Caco-2 (cell line): ENCODE measurements around the gene TMEM213. TPM values are rescaled to one million over a fixed set of nuclear protein-coding genes. Genes with fewer than 3 reads are reported as not detected.

Source experiments
- BruUV-seq: library from RNA; stranded (reverse); fragments of 400-500 nt; replicated peaks from 2 replicates; lab custom pipeline; 2021; lab: Mats Ljungman, UMichigan
- CTCF ChIA-PET: fragments of 300-600 bp; sonication (Branson Sonifier 250); formaldehyde crosslinking; loops from one replicate; lab custom pipeline; 2022; ENCODE audit warnings: antibody characterized with exemption; lab: Charles Lee
- POLR2A ChIA-PET: fragments of 300-600 bp; sonication (Branson Sonifier 250); formaldehyde crosslinking; loops from one replicate; lab custom pipeline; 2022; ENCODE audit warnings: antibody characterized with exemption; lab: Charles Lee
- DNase-seq, 2 experiments: peaks; one replicate each; pipeline versions ENCODE4 v3.0.0 to v3.0.0-alpha.2; 2020 to 2022
- H3K27me3 ChIP-seq: replicated peaks from 2 replicates; pipeline ENCODE4 v1.6.0; 2011; ENCODE audit warnings: low read length; ENCODE audit not compliant: control insufficient read depth, insufficient read depth
- H3K36me3 ChIP-seq: 2 replicates; pipeline ENCODE4 v1.5.1; 2011; ENCODE audit warnings: low read length; ENCODE audit not compliant: control insufficient read depth, insufficient read depth
- H3K4me1 ChIP-seq: fragments of 250-450 bp; sonication (Bioruptor Pico); 2 replicates; pipeline ENCODE4 v1.5.1; 2020; ENCODE audit warnings: mild to moderate bottlenecking
- H3K4me3 ChIP-seq: 2 replicates; pipeline ENCODE4 v1.5.1; 2011; ENCODE audit warnings: low read depth, mild to moderate bottlenecking, control low read depth, low read length
- H3K9me3 ChIP-seq: fragments of 250-450 bp; sonication (Bioruptor Pico); 2 replicates; pipeline ENCODE4 v1.5.1; 2020; ENCODE audit warnings: mild to moderate bottlenecking, moderate library complexity
- H3K27ac Mint-ChIP-seq: one replicate; pipeline ENCODE4 v1.8.0; 2022; ENCODE audit warnings: mixed read lengths; ENCODE audit not compliant: unreplicated experiment
- H3K27me3 Mint-ChIP-seq: one replicate; pipeline ENCODE4 v1.8.0; 2022; ENCODE audit warnings: mixed read lengths; ENCODE audit not compliant: insufficient read depth, unreplicated experiment
- H3K36me3 Mint-ChIP-seq: one replicate; pipeline ENCODE4 v1.8.0; 2022; ENCODE audit warnings: mild to moderate bottlenecking, mixed read lengths; ENCODE audit not compliant: insufficient read depth, unreplicated experiment
- H3K4me1 Mint-ChIP-seq: one replicate; pipeline ENCODE4 v1.8.0; 2022; ENCODE audit warnings: low read depth, mixed read lengths; ENCODE audit not compliant: unreplicated experiment
- H3K4me3 Mint-ChIP-seq: one replicate; pipeline ENCODE4 v1.8.0; 2022; ENCODE audit warnings: mild to moderate bottlenecking, moderate library complexity, mixed read lengths; ENCODE audit not compliant: unreplicated experiment
- H3K9me3 Mint-ChIP-seq: one replicate; pipeline ENCODE4 v1.8.0; 2022; ENCODE audit warnings: mixed read lengths; ENCODE audit not compliant: unreplicated experiment
- intact Hi-C: fragments of 100-400 bp; cut with micrococcal nuclease; formaldehyde crosslinking; loops from one replicate; pipeline ENCODE4 v1.10.0; 2022; ENCODE audit not compliant: unreplicated experiment
- total RNA-seq: library from RNA; stranded (reverse); gene quantifications from 2 replicates; pipeline ENCODE4 v1.2.3, GENCODE V29; 2022
- TF ChIP-seq, protein P1 (sequence below), 2 experiments: fragments of 200-600 bp in 1 of 2; IDR thresholded peaks; 1 replicate in 1 of 2; 2 replicates in 1 of 2; pipeline versions ENCODE4 v1.5.1 to v1.8.0; 2011 to 2022; ENCODE audit warnings: antibody characterized with exemption in 1 of 2, control low read depth in 1 of 2, inconsistent platforms in 1 of 2, low read depth in 1 of 2, low read length in 1 of 2, mild to moderate bottlenecking in 1 of 2, moderate library complexity in 1 of 2; ENCODE audit not compliant: insufficient read depth in 1 of 2, severe bottlenecking in 1 of 2, unreplicated experiment in 1 of 2

TMEM213 gene
- total RNA-seq, 1 experiment from 2014 or later: not detected

DNA sequence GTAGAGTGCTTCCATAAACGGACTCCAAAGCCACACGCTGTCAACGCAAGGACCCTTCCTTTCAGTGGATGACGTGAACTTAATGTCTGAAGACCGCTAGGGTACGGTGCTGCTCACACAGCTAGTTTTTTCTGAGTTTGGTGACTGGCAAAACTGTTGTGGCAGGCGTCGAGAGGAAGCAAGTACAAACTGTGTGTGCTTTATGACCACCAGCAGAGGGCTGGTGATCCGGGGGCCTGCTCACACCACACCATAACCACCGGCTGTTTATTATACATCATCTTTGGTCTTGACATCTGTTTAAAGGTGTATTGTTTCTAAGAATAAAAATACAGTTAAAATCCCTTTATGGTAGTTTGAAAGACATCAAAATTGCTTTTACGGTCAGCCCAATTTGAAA is 37.3 kb downstream of the TMEM213 start:
- Histone ChIP-seq H3K4me1 (no peaks in the 10 kb centered on the region), H3K27me3 (no peaks in the 10 kb centered on the region), H3K9me3 (no peaks in the 10 kb centered on the region), H3K36me3 (no peaks in the 10 kb centered on the region), H3K4me3 (no peak overlapping the region)
- Mint-ChIP-seq H3K27me3 (no peaks in the 10 kb centered on the region), H3K9me3 (no peaks in the 10 kb centered on the region), H3K36me3 (peaks cover 32% of the 10 kb centered on the region), H3K4me3 (no peak overlapping the region), H3K27ac (no peak overlapping the region), H3K4me1 (no peaks in the 10 kb centered on the region)
- no peak for DNase-seq
- POLR2A ChIA-PET: no interaction called here
- CTCF ChIA-PET: no interaction called here
- intact Hi-C loops: no loop called here
- TF ChIP-seq, protein P1, sequence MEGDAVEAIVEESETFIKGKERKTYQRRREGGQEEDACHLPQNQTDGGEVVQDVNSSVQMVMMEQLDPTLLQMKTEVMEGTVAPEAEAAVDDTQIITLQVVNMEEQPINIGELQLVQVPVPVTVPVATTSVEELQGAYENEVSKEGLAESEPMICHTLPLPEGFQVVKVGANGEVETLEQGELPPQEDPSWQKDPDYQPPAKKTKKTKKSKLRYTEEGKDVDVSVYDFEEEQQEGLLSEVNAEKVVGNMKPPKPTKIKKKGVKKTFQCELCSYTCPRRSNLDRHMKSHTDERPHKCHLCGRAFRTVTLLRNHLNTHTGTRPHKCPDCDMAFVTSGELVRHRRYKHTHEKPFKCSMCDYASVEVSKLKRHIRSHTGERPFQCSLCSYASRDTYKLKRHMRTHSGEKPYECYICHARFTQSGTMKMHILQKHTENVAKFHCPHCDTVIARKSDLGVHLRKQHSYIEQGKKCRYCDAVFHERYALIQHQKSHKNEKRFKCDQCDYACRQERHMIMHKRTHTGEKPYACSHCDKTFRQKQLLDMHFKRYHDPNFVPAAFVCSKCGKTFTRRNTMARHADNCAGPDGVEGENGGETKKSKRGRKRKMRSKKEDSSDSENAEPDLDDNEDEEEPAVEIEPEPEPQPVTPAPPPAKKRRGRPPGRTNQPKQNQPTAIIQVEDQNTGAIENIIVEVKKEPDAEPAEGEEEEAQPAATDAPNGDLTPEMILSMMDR (IDR thresholded peaks at IDR 0.05; ENCODE audit: insufficient read depth in 1 of 2, low read depth in 1 of 2, low read length in 1 of 2, severe bottlenecking in 1 of 2, unreplicated experiment in 1 of 2): no peak
- BruUV-seq: no TSS peak

DNA sequence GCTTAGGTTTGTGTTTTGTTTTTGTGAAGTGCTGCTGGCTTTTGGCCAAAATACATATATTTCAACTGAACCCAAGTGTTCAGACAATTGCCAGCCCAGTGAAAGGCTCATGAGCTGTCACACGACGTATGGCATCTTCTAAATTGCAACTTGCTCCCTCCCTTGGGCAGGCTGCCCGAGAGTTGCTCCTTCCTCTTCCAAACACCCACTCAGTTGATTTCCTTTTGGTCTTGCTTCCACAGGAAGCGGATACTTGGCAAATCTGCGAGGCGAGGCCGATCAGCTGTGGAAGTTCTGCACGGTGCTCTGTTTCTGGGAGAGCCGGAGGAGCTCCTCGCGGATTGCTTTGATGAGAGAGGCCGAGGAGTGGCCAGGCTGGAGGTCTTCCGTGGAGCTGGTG is 39.8 kb downstream of the TMEM213 start:
- no TSS peak for BruUV-seq
- H3K4me3 ChIP-seq: no peak overlapping the region
- POLR2A ChIA-PET: no interaction called here
- Mint-ChIP-seq H3K27me3 (no peaks in the 10 kb centered on the region), H3K9me3 (no peaks in the 10 kb centered on the region), H3K27ac (no peak overlapping the region), H3K4me3 (no peak overlapping the region), H3K4me1 (no peaks in the 10 kb centered on the region), H3K36me3 (peaks cover 28% of the 10 kb centered on the region)
- H3K4me1 ChIP-seq: no peaks in the 10 kb centered on the region
- CTCF ChIA-PET: no interaction called here
- TF ChIP-seq, protein P1 (IDR thresholded peaks at IDR 0.05; ENCODE audit: insufficient read depth in 1 of 2, low read depth in 1 of 2, low read length in 1 of 2, severe bottlenecking in 1 of 2, unreplicated experiment in 1 of 2): no peak
- H3K27me3 ChIP-seq: no peaks in the 10 kb centered on the region
- intact Hi-C loops: no loop called here
- no peaks in the 10 kb centered on the region for H3K9me3 ChIP-seq
- H3K36me3 ChIP-seq: no peaks in the 10 kb centered on the region
- no peak for DNase-seq

DNA sequence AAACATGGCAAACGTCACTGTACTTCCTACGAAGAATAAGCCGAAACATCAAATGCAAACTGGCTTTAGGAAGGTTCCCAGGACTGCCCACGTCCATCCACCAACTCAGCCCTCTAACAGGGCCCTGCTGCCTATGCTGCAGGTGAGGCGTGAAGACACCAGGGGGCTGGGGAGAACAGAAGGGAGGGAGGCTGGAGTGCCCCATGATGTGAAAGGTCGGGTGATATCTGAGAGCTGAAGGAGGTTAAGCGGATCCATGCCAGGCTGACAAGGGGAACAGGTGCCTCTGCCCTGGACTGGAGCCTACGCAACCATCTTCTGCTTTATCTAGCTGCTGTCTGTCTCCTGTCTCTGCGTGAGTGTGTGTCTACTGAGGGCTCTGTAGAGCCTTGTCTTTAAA is 40.4 kb downstream of the TMEM213 start:
- no peaks in the 10 kb centered on the region for H3K36me3 ChIP-seq
- H3K4me3 ChIP-seq: no peak overlapping the region
- no peaks in the 10 kb centered on the region for H3K9me3 Mint-ChIP-seq
- H3K27ac Mint-ChIP-seq: no peak overlapping the region
- no peaks in the 10 kb centered on the region for H3K9me3 ChIP-seq
- peaks cover 28% of the 10 kb centered on the region for H3K36me3 Mint-ChIP-seq
- TF ChIP-seq, protein P1 (IDR thresholded peaks at IDR 0.05; ENCODE audit: insufficient read depth in 1 of 2, low read depth in 1 of 2, low read length in 1 of 2, severe bottlenecking in 1 of 2, unreplicated experiment in 1 of 2): no peak
- H3K4me3 Mint-ChIP-seq: no peak overlapping the region
- CTCF ChIA-PET: no interaction called here
- no peaks in the 10 kb centered on the region for H3K4me1 ChIP-seq
- H3K4me1 Mint-ChIP-seq: no peaks in the 10 kb centered on the region
- intact Hi-C loops: no loop called here
- POLR2A ChIA-PET: no interaction called here
- peak in 1 of 2 experiments; percentile 16 for DNase-seq
- H3K27me3 ChIP-seq: no peaks in the 10 kb centered on the region
- H3K27me3 Mint-ChIP-seq: no peaks in the 10 kb centered on the region
- BruUV-seq: no TSS peak
